GM21528 (cell line): ENCODE results near the gene RAB11FIP3.
A peak's percentile ranks its signal among the peaks of the same experiment; 100 is the strongest.

ENCODE experiments used
- ATAC-seq: cut with Tn5 transposase; IDR thresholded peaks from one replicate; pipeline ENCODE4 v1.9.1; 2021; ENCODE audit warnings: mild to moderate bottlenecking, moderate library complexity; ENCODE audit not compliant: unreplicated experiment, low FRiP score

Gene RAB11FIP3

GRCh38 chr16:391885-392335 lies 33.5 kb upstream of the RAB11FIP3 start:
- no peak for ATAC-seq

GRCh38 chr16:392450-393030 lies 32.9 kb upstream of the RAB11FIP3 start:
- ATAC-seq: no peak

GRCh38 chr16:396199-396598 lies 29.2 kb upstream of the RAB11FIP3 start:
- no peak for ATAC-seq

- no peak for ATAC-seq
Observed at GRCh38 chr16:396605-397004, 28.8 kb upstream of the RAB11FIP3 start.

GRCh38 chr16:397135-397661 lies 28.3 kb upstream of the RAB11FIP3 start, which contains the start of gene NME4:
TSS of gene NME4 (plus strand) at chr16:397199. CDS start at chr16:397223, 24 bp downstream.
- no peak for ATAC-seq

- no peak for ATAC-seq
Observed at GRCh38 chr16:397736-398332, 27.6 kb upstream of the RAB11FIP3 start.

GRCh38 chr16:398561-399339 lies 26.7 kb upstream of the RAB11FIP3 start:
- no peak for ATAC-seq

- no peak for ATAC-seq
Observed at GRCh38 chr16:399340-400019, 26.0 kb upstream of the RAB11FIP3 start.

- no peak for ATAC-seq
Observed at GRCh38 chr16:400061-400591, 25.3 kb upstream of the RAB11FIP3 start.

- ATAC-seq: peak; percentile 49
Observed at GRCh38 chr16:401468-402348, 23.7 kb upstream of the RAB11FIP3 start, which contains the start of gene DECR2. TSS of gene DECR2 (plus strand) at chr16:401885. CDS start at chr16:401964, 79 bp downstream.

GRCh38 chr16:404971-405486 lies 20.4 kb upstream of the RAB11FIP3 start:
- ATAC-seq: no peak

- ATAC-seq: no peak
Observed at GRCh38 chr16:405548-406506, 19.6 kb upstream of the RAB11FIP3 start.

GRCh38 chr16:407253-407652 lies 18.2 kb upstream of the RAB11FIP3 start:
- ATAC-seq: no peak

- ATAC-seq: no peak
Observed at GRCh38 chr16:410516-411178, 14.8 kb upstream of the RAB11FIP3 start.

GRCh38 chr16:411576-412265 lies 13.7 kb upstream of the RAB11FIP3 start:
- no peak for ATAC-seq

- ATAC-seq: no peak
Observed at GRCh38 chr16:414395-415169, 10.9 kb upstream of the RAB11FIP3 start.
